ENCODE measurements around the gene TPSAB1. TPM values are rescaled to one million over a fixed set of nuclear protein-coding genes. Genes with fewer than 3 reads are reported as not detected.

TPSAB1 gene
- total RNA-seq, 2 experiments from 2014 or later: not detected

DNA sequence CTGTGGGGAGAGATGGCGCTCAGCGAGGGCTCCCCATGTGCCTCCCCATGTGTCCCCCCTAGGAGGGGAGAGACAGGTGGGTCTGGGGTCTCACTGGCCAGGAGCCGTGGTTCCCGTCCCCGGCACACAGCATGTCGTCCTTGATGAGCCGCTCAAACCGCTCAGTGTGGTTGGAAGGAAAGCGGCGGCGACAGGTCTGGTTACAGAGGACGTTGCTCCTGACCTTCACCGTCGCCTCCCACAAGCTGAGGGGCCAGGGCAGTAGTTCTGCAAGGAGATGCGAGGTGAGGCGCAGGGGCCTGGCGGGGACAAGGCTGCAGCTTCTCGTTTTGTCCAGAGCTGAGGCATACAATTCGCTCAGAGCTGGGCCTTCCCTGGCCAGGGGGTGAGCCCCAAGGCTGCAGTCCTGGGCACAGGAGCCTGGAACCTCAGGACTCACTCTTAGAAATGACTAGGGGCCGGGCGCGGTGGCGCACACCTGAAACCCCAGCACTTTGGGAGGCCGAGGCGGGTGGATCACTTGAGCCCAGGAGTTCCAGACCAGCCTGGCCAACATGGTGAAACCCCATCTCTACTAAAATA lies 46.1 kb downstream of the TPSAB1 start:
- H3K4me1 Mint-ChIP-seq: peaks cover 3% of the 10 kb centered on the region
- DNase-seq: no peak
- no peak overlapping the region for H3K4me3 Mint-ChIP-seq
- no peaks in the 10 kb centered on the region for H3K36me3 Mint-ChIP-seq
- no peaks in the 10 kb centered on the region for H3K9me3 Mint-ChIP-seq
- no peak overlapping the region for H3K27ac Mint-ChIP-seq
- peaks cover 47% of the 10 kb centered on the region for H3K27me3 Mint-ChIP-seq

- Mint-ChIP-seq H3K4me1 (peaks cover 3% of the 10 kb centered on the region), H3K36me3 (no peaks in the 10 kb centered on the region), H3K27ac (no peak overlapping the region), H3K9me3 (no peaks in the 10 kb centered on the region), H3K4me3 (no peak overlapping the region), H3K27me3 (peaks cover 60% of the 10 kb centered on the region)
- DNase-seq: no peak
Measured at GRCh38 chr16:1287982-1288670, 47.6 kb downstream of the TPSAB1 start.

GRCh38 chr16:1288813-1289476 lies 48.4 kb downstream of the TPSAB1 start:
- no peak overlapping the region for H3K27ac Mint-ChIP-seq
- no peak for DNase-seq
- peaks cover 67% of the 10 kb centered on the region for H3K27me3 Mint-ChIP-seq
- H3K36me3 Mint-ChIP-seq: no peaks in the 10 kb centered on the region
- no peak overlapping the region for H3K4me3 Mint-ChIP-seq
- H3K4me1 Mint-ChIP-seq: peaks cover 3% of the 10 kb centered on the region
- no peaks in the 10 kb centered on the region for H3K9me3 Mint-ChIP-seq

GRCh38 chr16:1289477-1289866 lies 49.0 kb downstream of the TPSAB1 start:
- no peak overlapping the region for H3K27ac Mint-ChIP-seq
- no peaks in the 10 kb centered on the region for H3K36me3 Mint-ChIP-seq
- no peaks in the 10 kb centered on the region for H3K9me3 Mint-ChIP-seq
- H3K27me3 Mint-ChIP-seq: peaks cover 72% of the 10 kb centered on the region
- DNase-seq: no peak
- H3K4me3 Mint-ChIP-seq: no peak overlapping the region
- H3K4me1 Mint-ChIP-seq: peaks cover 3% of the 10 kb centered on the region

DNA sequence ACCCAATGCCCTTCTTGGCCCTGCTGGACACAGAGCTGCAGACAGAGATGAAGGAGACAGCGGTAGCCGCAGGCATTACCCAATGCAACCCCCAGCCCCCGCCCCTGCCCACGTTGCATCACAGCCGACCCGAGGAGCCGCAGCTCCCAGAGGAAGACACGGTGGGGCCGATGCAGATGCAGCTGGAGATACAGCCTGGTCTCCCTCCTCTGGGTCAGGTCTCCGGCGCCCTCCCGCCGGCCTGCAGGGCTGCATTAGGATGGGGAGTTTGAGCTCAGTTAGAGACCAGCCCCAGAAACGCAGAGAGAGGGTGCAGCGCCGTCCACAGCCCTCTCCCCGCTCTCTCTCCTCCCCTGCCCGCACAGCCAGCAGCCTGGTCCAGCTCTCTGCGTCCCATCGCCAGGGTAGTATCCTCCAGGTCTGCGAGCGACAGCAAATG lies 49.6 kb downstream of the TPSAB1 start:
- peaks cover 73% of the 10 kb centered on the region for H3K27me3 Mint-ChIP-seq
- no peak for DNase-seq
- H3K4me1 Mint-ChIP-seq: peaks cover 3% of the 10 kb centered on the region
- H3K9me3 Mint-ChIP-seq: no peaks in the 10 kb centered on the region
- no peak overlapping the region for H3K4me3 Mint-ChIP-seq
- no peak overlapping the region for H3K27ac Mint-ChIP-seq
- no peaks in the 10 kb centered on the region for H3K36me3 Mint-ChIP-seq

GRCh38 chr16:1290860-1291575 lies 50.5 kb downstream of the TPSAB1 start:
- H3K36me3 Mint-ChIP-seq: no peaks in the 10 kb centered on the region
- no peaks in the 10 kb centered on the region for H3K9me3 Mint-ChIP-seq
- peaks cover 3% of the 10 kb centered on the region for H3K4me1 Mint-ChIP-seq
- H3K27me3 Mint-ChIP-seq: peaks cover 71% of the 10 kb centered on the region
- no peak overlapping the region for H3K27ac Mint-ChIP-seq
- no peak overlapping the region for H3K4me3 Mint-ChIP-seq
- DNase-seq: no peak

DNA sequence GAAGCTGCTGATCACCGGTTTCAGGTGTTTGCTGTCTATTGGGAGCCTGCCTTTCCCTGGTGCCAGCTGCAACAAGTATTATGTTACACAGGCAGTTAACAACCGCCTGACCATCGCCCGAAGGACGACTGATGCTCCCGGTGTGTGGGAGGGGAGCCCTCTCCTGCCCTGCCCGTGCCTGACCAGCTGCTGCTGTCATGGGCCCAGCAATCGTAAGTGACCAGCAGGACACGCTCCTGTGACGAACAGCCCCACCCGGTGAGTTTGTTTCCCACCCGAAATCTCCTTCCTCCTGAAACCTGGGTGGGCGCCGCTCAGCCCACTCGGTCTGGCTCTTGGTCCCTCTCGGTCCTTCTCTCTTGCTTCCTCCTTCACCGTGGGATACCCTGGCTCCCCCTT lies 51.1 kb downstream of the TPSAB1 start:
- H3K4me3 Mint-ChIP-seq: no peak overlapping the region
- DNase-seq: no peak
- H3K4me1 Mint-ChIP-seq: peaks cover 3% of the 10 kb centered on the region
- H3K27me3 Mint-ChIP-seq: peaks cover 66% of the 10 kb centered on the region
- no peaks in the 10 kb centered on the region for H3K36me3 Mint-ChIP-seq
- H3K27ac Mint-ChIP-seq: no peak overlapping the region
- no peaks in the 10 kb centered on the region for H3K9me3 Mint-ChIP-seq

Other genes starting within 250 kb of the TPSAB1 start
- not detected for gene SSTR5, start 168.0 kb upstream of the TPSAB1 start, total RNA-seq
- not detected for gene C1QTNF8, start 144.5 kb upstream of the TPSAB1 start, total RNA-seq
- gene CACNA1H, start 87.6 kb upstream of the TPSAB1 start, total RNA-seq: under 1 TPM; 0.32 to 0.35 TPM
- gene TPSG1, start 15.4 kb upstream of the TPSAB1 start, total RNA-seq: not detected
- gene TPSB2, start 10.5 kb upstream of the TPSAB1 start, total RNA-seq: not detected
- not detected for gene TPSD1, start 15.4 kb downstream of the TPSAB1 start, total RNA-seq
- gene UBE2I, start 68.9 kb downstream of the TPSAB1 start, total RNA-seq: 100 to 1,000 TPM; 280 to 282 TPM
- under 1 TPM; 0.12 to 0.46 TPM for gene BAIAP3, start 92.9 kb downstream of the TPSAB1 start, total RNA-seq
- 10 to 100 TPM; 80.3 to 82.6 TPM for gene TSR3, start 111.2 kb downstream of the TPSAB1 start, total RNA-seq
- gene GNPTG, start 111.2 kb downstream of the TPSAB1 start, total RNA-seq: 10 to 100 TPM; 19.2 to 19.7 TPM
- 10 to 100 TPM; 22.6 to 24.2 TPM for gene UNKL, start 174.0 kb downstream of the TPSAB1 start, total RNA-seq
- gene UQCC4, start 180.0 kb downstream of the TPSAB1 start, total RNA-seq: 10 to 100 TPM; 24.4 to 24.6 TPM
- under 1 TPM; 0.25 to 0.40 TPM for gene PERCC1, start 190.4 kb downstream of the TPSAB1 start, total RNA-seq
- gene CCDC154, start 203.9 kb downstream of the TPSAB1 start, total RNA-seq: 1 to 10 TPM; 1.3 TPM
- gene CLCN7, start 234.3 kb downstream of the TPSAB1 start, total RNA-seq: 10 to 100 TPM; 45.0 to 48.8 TPM
- not detected for gene PTX4, start 248.2 kb downstream of the TPSAB1 start, total RNA-seq

Data from activated naive CD8-positive, alpha-beta T cell treated with anti-CD3 and anti-CD28 coated beads for 36 hours (primary cell).